HG03469 (cell line): ENCODE data around the gene OR2F2.

Experiments used
- ATAC-seq: cut with Tn5 transposase; IDR thresholded peaks from one replicate; pipeline ENCODE4 v1.9.1; 2021; ENCODE audit warnings: mild to moderate bottlenecking, moderate library complexity, moderate number of reproducible peaks; ENCODE audit not compliant: unreplicated experiment

OR2F2 gene, protein sequence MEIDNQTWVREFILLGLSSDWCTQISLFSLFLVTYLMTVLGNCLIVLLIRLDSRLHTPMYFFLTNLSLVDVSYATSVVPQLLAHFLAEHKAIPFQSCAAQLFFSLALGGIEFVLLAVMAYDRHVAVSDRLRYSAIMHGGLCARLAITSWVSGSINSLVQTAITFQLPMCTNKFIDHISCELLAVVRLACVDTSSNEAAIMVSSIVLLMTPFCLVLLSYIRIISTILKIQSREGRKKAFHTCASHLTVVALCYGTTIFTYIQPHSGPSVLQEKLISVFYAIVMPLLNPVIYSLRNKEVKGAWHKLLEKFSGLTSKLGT

DNA sequence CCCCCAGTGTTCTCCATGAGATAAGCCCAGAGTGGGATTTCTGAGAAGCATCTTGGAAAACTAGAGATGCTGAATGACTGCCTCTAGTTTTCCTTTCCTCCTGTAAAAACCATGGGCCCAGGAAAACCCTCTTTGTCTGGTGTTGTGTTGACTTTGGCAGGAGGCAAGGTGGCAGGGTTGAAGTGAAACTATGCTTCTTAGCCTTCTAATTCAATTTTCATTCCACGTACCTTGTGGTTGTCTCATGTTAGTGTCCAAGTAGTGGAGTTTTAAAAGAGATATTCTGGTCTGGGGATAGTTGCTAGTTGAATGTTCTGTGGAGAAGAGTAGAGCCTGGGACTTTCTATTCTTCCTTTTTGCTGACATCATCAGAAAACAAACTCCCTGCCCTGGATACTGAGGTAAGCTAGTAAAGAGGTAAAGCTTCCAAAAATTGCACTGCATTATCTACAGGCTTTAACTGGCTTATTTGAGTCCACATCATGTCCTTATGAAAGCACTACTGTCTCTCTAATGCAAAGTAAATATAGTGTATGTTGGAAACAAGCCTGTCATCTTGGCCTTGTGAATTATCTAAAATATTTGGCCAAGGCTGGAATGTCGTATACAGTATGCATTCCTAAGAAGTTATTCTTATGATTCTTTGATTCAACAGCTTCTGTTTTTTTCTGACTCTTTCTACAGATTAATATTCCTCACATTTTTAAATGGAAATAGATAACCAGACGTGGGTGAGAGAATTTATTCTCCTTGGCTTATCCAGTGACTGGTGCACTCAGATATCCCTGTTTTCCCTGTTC, at the start of gene OR2F2:
Gene OR2F2 (plus strand): TSS at position 708 of the 800 bp plus-strand sequence. CDS start 0 bp downstream, at position 708.
- ATAC-seq, result no peak

DNA sequence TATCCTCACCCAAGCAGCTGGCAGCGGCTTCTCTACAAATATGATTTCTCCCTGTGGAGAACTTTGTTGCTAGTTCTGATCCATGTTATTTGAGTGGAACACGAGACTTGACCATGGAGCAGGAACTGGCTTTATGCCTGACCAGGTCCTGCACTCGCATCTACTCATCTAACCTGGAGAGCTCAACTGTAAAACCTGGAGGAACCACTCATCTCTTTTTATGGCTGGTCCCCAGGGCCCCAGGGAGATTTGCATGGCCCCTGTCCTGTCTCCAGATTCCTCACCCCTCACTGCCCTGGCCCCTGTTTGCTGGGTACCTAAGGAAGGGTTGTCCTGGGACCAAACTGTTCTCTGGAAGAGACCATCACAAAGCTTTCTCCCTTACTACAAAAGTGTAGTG, 49.1 kb upstream of the OR2F2 start:
- ATAC-seq, result no peak

GRCh38 chr7:143886826-143887477, 48.1 kb upstream of the OR2F2 start:
- ATAC-seq, result no peak

- no peak for ATAC-seq
Measured at GRCh38 chr7:143889068-143889467, 46.0 kb upstream of the OR2F2 start.

GRCh38 chr7:143890558-143890957, 44.5 kb upstream of the OR2F2 start:
- ATAC-seq, result no peak

- ATAC-seq, result no peak
Measured at GRCh38 chr7:143891457-143891856, 43.6 kb upstream of the OR2F2 start.

DNA sequence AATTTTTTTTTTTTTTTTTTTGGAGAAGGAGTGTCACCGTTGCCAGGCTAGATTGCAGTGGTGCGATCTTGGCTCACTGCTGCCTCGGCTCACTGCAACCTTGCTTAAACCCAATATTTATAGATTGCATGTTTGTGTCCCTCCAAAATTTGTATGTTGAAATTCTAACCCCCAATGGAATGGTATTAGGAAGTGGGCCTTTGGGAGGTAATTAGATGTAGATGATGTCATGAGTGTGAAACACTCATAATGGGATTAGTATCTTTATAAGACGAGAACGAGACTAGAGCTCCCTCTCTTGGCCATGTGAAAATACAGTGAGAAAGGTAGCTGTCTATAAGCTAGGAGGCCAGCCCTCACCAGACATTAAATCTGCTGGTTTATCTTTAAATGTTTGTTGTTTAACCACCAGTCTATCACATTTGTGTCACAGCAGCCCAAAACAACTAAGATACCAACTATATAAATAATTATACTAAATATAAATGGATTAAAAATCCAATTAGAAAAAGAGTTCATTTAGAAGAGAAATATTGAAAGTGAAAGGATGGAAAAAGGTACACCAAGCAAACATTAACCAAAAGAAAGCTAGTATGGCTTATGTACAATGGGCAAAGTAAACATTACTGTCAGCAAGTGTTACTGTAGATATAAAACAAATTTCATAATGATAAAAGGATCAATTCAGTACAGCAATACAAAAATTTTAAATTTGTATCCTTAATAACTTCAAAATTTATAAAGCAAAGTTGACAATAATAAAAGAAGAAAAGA, 42.3 kb upstream of the OR2F2 start:
- ATAC-seq, result peak; percentile 99

- no peak for ATAC-seq
Measured at GRCh38 chr7:143896667-143897066, 38.4 kb upstream of the OR2F2 start.

DNA sequence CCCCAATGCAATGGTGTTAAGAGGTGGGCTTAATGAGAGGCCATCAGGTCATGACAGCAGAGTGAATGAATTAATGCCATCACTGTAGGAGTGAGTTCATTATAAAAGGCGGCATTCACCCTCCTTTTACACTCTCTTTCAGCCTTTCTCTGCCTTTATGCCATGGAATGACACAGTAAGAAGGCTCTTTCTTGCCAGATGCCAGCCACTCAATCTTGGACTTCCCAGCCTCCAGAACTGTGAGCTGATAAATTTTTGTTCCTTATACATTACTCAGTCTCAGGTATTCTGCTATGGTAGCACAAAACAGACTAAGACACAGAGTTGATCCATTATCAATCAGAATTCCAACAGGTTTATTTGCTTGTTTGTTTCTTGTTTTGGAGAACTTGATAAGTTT, 36.2 kb upstream of the OR2F2 start:
- no peak for ATAC-seq

DNA sequence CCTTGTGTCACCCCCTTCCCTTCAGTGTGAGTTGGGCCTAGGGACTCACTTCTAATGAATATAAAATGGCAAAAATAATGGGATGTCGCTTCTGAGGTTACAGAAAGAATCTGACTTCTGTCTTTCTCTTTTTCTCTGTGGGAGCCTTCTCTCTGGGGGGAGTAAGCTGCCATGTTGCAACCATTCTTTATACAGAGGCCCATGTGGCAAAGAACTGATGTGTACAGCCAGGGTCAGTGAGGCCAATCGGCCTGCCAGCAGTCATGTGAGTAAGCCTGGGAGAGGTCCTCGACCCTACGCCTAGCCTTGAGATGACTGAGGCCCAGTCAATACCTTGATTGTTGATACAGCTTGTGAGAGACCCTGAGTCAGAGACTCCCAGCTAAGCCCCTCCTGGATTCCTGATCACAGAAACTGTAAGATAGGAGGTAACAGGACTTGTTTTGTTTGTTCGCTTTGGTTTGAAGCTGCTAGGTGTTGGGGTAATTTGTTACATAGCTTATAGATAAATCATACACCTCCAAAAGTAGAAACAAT, 34.7 kb upstream of the OR2F2 start:
- no peak for ATAC-seq

- peak; percentile 1 for ATAC-seq
Measured at GRCh38 chr7:143901332-143901667, 33.7 kb upstream of the OR2F2 start.

GRCh38 chr7:143901668-143902331, 33.2 kb upstream of the OR2F2 start, which contains the start of gene TCAF1:
Gene TCAF1, minus strand, starts transcription at chr7:143902176. Its CDS starts 25,568 bp downstream, at chr7:143876608.
- ATAC-seq, result peak; percentile 74

DNA sequence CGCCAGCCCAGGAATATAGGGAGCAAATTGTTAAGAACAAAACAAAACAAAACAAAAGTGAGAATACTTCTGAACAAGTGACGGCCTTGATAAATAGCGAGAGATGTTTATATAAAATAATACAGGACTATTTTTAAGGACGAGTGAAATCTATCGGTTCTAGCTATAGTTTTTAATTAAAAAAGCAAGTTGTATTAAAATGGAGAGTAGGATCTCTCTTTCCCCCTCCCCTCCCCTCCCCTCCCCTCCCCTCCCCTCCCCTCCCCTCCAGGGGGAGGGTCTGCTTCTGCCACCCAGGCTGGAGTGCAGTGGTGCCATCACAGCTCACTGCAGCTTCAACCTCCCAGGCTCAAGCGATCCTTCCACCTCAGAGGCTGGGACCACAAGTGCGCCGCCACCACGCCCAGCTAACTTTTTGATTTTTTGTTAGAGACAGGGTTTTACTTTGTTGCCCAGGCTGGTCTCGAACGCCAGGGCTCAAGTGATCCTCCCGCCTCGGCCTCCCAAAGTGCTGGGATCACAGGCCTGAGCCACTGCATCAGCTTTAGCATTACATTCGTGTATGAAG, 32.6 kb upstream of the OR2F2 start:
- no peak for ATAC-seq

DNA sequence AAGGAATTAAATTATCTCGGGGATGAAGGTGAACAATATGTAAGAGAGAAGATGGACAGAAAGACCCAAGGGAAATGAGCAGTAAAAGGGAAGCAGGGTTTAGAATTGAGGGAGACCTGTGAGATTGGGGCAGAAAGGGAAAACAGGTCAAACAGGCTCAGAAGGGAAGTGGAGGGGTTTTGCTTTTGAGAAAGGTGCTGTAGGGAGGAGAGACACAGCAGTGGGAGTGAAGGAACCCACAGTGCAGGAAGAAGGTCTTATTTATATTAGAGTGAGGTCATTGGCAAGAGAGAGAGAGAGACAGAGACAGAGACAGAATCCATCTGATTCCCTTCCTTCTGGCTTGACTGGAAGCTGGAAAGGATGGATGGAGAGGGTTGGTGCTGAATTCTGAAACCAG, 29.5 kb upstream of the OR2F2 start:
- no peak for ATAC-seq

DNA sequence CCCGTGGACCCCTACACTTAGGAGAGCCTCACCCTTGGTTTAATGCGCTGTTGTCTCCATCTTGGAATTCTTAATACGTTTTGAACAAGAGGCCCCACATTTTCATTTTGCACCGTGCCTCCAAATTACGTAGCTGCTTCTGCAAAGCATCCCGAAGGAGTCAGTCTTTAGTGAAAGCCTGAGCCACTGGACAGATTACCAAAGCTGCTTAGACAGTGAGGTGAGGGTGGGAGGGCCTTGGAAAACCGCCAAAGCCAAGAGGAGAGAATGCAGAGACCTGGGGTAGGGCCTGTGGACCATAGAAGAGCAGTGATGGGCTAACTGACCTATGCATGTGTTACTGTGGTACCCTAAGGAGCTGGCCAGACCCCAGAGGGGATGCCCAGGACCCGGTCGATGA, 28.9 kb upstream of the OR2F2 start:
- no peak for ATAC-seq

DNA sequence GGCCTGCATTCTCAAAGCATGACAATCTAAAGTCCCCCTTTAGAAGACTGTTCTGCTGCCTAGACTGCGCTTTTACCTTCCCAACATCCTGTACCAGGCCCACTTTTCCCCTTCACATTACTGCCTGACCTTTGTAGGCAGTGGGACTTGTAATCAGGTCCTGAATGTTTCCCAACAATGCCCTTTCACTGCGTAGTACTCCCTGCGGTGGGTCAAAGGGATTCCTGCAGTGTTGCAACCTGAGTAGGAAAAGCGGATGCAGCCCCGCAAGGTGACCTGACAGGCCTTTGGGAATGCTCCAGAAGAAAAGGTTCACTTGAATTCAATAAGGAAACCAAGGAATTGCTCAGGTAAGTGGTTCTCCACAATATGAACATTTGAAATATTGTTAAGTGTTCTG, 28.1 kb upstream of the OR2F2 start:
- ATAC-seq, result no peak

GRCh38 chr7:143908120-143908519, 26.9 kb upstream of the OR2F2 start:
- no peak for ATAC-seq

DNA sequence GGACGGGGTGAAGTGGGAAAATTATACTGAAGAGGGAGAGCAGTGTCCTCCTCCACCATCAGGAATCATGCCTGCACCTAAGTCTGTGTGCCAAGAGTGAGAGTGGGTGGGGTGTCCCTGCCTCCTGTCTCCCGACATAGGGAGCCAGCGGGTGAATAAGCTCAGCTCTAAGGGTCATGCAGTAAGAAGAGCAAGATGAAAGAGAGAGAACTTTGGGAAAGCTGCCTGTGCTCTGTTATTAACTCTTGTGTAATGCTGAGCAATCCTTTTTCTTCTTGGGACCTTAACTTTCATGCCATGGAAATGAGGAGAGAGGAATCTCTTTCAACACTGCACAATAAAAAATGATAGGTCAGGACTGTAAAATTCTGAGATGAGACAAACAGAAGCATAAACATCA, 25.2 kb upstream of the OR2F2 start:
- ATAC-seq, result no peak

GRCh38 chr7:143910473-143911248, 24.4 kb upstream of the OR2F2 start:
- ATAC-seq, result no peak
